ENCODE results near the gene SLC35G3. TPM values are rescaled to one million over a fixed set of nuclear protein-coding genes. Genes with fewer than 3 reads are reported as not detected.
"Not testable (repeated sequence)": the region's sequence is repeated elsewhere in the genome, so short reads cannot be mapped to it uniquely, and the experiment has no call there.

Gene SLC35G3
- total RNA-seq, 1 experiment from 2014 or later: not detected

- no peak for DNase-seq
- Histone ChIP-seq H3T11ph (ENCODE audit: low read length) (no peak overlapping the region), H3K4me1 (ENCODE audit: insufficient read depth, low read length) (no peaks in the 10 kb centered on the region), H4K5ac (ENCODE audit: insufficient read length, low read depth, low read length) (no peak overlapping the region), H3K27ac (ENCODE audit: insufficient read length, low read depth, low read length) (no peak overlapping the region), H4K8ac (replicated peaks; ENCODE audit: insufficient read length, low read depth, low read length) (no peak overlapping the region), H2BK5ac (ENCODE audit: insufficient read length, low read length) (no peak overlapping the region), H3K18ac (ENCODE audit: insufficient read length, low read depth, low read length) (no peak overlapping the region), H3K23me2 (ENCODE audit: insufficient read length, low read depth, low read length, poor library complexity, severe bottlenecking) (no peaks in the 10 kb centered on the region), H2BK20ac (ENCODE audit: low read depth, low read length, poor library complexity, severe bottlenecking) (no peak overlapping the region), H3K23ac (ENCODE audit: insufficient read length, low read depth, low read length) (no peak overlapping the region), H3K14ac (ENCODE audit: insufficient read depth, low read length) (no peak overlapping the region), H3K9me3 (ENCODE audit: control insufficient read depth, low read depth, low read length) (no peaks in the 10 kb centered on the region), H3K4ac (ENCODE audit: low read depth, low read length) (no peak overlapping the region), H3K56ac (ENCODE audit: insufficient read length, low read depth, low read length) (no peak overlapping the region), H3K27me3 (ENCODE audit: insufficient read depth, low read length) (no peaks in the 10 kb centered on the region), H2BK120ac (ENCODE audit: low read depth, low read length, poor library complexity, severe bottlenecking) (no peak overlapping the region), H3K79me2 (ENCODE audit: insufficient read depth, low read length) (no peaks in the 10 kb centered on the region), H2AK5ac (ENCODE audit: insufficient read length, low read length) (no peak overlapping the region), H2AFZ (ENCODE audit: low read length) (no peak overlapping the region), H3K9ac (ENCODE audit: extremely low read depth, insufficient read length, low read length) (no peak overlapping the region), H3K79me1 (ENCODE audit: insufficient read depth, low read depth, low read length, poor library complexity, severe bottlenecking) (no peaks in the 10 kb centered on the region), H2BK12ac (ENCODE audit: insufficient read length, low read depth, low read length) (no peak overlapping the region), H4K91ac (ENCODE audit: insufficient read length, low read depth, low read length) (no peak overlapping the region), H3K4me2 (ENCODE audit: insufficient read depth, insufficient read length, low read length) (no peak overlapping the region), H4K20me1 (ENCODE audit: control insufficient read depth, insufficient read depth, insufficient read length) (no peaks in the 10 kb centered on the region), H2BK15ac (ENCODE audit: low read depth, low read length) (no peak overlapping the region)
- Mint-ChIP-seq H3K36me3 (ENCODE audit: insufficient read depth in 1 of 3, low read depth in 3 of 3) (no peaks in the 10 kb centered on the region; a peak in 1 of 7 replicates), H3K27me3 (ENCODE audit: low read depth) (peaks cover 6% of the 10 kb centered on the region), H3K4me3 (no peak overlapping the region), H3K9me3 (peaks cover 2 to 6% of the 10 kb centered on the region in 2 experiments; a peak in 2 of 5 replicates), H3K27ac (no peak overlapping the region; a peak in 1 of 7 replicates), H3K4me1 (no peaks in the 10 kb centered on the region)
- TF ChIP-seq CTCF (conservative IDR thresholded peaks at IDR 0.05): no peak
- WGBS (ENCODE audit: extremely low coverage, insufficient read length, low lambda C conversion rate): no CpG with 5 or more reads among the region's 2 CpGs
Measured at GRCh38 chr17:35174835-35175334, 19.3 kb downstream of the SLC35G3 start.

GRCh38 chr17:35172321-35172720 lies 21.9 kb downstream of the SLC35G3 start:
- H3K27ac ChIP-seq (ENCODE audit: insufficient read length, low read depth, low read length); H4K20me1 ChIP-seq (ENCODE audit: control insufficient read depth, insufficient read depth, insufficient read length); H2BK120ac ChIP-seq (ENCODE audit: low read depth, low read length, poor library complexity, severe bottlenecking); H3K9me3 ChIP-seq (ENCODE audit: control insufficient read depth, low read depth, low read length); H3K4me2 ChIP-seq (ENCODE audit: insufficient read depth, insufficient read length, low read length); H3K4me1 ChIP-seq (ENCODE audit: insufficient read depth, low read length); H3K4me1 Mint-ChIP-seq; H3K27ac Mint-ChIP-seq; H3K79me2 ChIP-seq (ENCODE audit: insufficient read depth, low read length); H3K79me1 ChIP-seq (ENCODE audit: insufficient read depth, low read depth, low read length, poor library complexity, severe bottlenecking); H2BK5ac ChIP-seq (ENCODE audit: insufficient read length, low read length); H2BK12ac ChIP-seq (ENCODE audit: insufficient read length, low read depth, low read length); H3K18ac ChIP-seq (ENCODE audit: insufficient read length, low read depth, low read length); H3K4ac ChIP-seq (ENCODE audit: low read depth, low read length); H2BK15ac ChIP-seq (ENCODE audit: low read depth, low read length); H4K5ac ChIP-seq (ENCODE audit: insufficient read length, low read depth, low read length); H3K27me3 ChIP-seq (ENCODE audit: insufficient read depth, low read length); H2AK5ac ChIP-seq (ENCODE audit: insufficient read length, low read length); H3K9ac ChIP-seq (ENCODE audit: extremely low read depth, insufficient read length, low read length); H2BK20ac ChIP-seq (ENCODE audit: low read depth, low read length, poor library complexity, severe bottlenecking); H3K9me3 Mint-ChIP-seq; H3K23ac ChIP-seq (ENCODE audit: insufficient read length, low read depth, low read length); H3K56ac ChIP-seq (ENCODE audit: insufficient read length, low read depth, low read length); H3K27me3 Mint-ChIP-seq (ENCODE audit: low read depth); DNase-seq; H3K36me3 Mint-ChIP-seq (ENCODE audit: insufficient read depth in 1 of 3, low read depth in 3 of 3); H3K23me2 ChIP-seq (ENCODE audit: insufficient read length, low read depth, low read length, poor library complexity, severe bottlenecking); H3K4me3 Mint-ChIP-seq; H3T11ph ChIP-seq (ENCODE audit: low read length); H3K14ac ChIP-seq (ENCODE audit: insufficient read depth, low read length); H4K91ac ChIP-seq (ENCODE audit: insufficient read length, low read depth, low read length); H2AFZ ChIP-seq (ENCODE audit: low read length); H4K8ac ChIP-seq (replicated peaks; ENCODE audit: insufficient read length, low read depth, low read length): not testable (repeated sequence)
- WGBS (ENCODE audit: extremely low coverage, insufficient read length, low lambda C conversion rate): no CpG with 5 or more reads among the region's 3 CpGs

All from H9 (cell line).